SK-N-SH treated with all-trans-retinoic acid at 6 μM for 48 hours (cell line): ENCODE measurements around the gene RAB31.

Experiments
- ARNTL ChIP-seq: fragments of 450-650 bp; formaldehyde crosslinking; IDR thresholded peaks from 2 replicates; pipeline ENCODE4 v1.5.0; 2020; ENCODE audit warnings: low read depth, mild to moderate bottlenecking, moderate library complexity, borderline replicate concordance
- CSDC2 ChIP-seq: fragments of 250-450 bp; sonication (Bioruptor Pico); IDR thresholded peaks from 2 replicates; pipeline ENCODE4 v1.5.0; 2020; ENCODE audit warnings: mild to moderate bottlenecking, moderate library complexity
- ESRRG ChIP-seq: fragments of 250-450 bp; sonication (Bioruptor Pico); IDR thresholded peaks from 2 replicates; pipeline ENCODE4 v1.6.1; 2021; ENCODE audit warnings: mild to moderate bottlenecking
- ISL1 ChIP-seq: fragments of 250-450 bp; sonication (Bioruptor Pico); IDR thresholded peaks from 2 replicates; pipeline ENCODE4 v2.1.2; 2022; ENCODE audit warnings: mild to moderate bottlenecking, moderate library complexity
- OSR1 ChIP-seq: fragments of 250-450 bp; sonication (Bioruptor Pico); IDR thresholded peaks from 2 replicates; pipeline ENCODE4 v1.8.0; 2022; ENCODE audit warnings: moderate library complexity, mild to moderate bottlenecking, inconsistent platforms
- PATZ1 ChIP-seq: fragments of 250-450 bp; sonication (Bioruptor Pico); IDR thresholded peaks from 2 replicates; pipeline ENCODE4 v1.8.0; 2020; ENCODE audit warnings: mild to moderate bottlenecking, moderate library complexity, borderline replicate concordance
- POU6F1 ChIP-seq: fragments of 250-450 bp; sonication (Bioruptor Pico); IDR thresholded peaks from 2 replicates; pipeline ENCODE4 v1.8.0; 2021; ENCODE audit warnings: low read depth, mild to moderate bottlenecking, moderate library complexity, borderline replicate concordance
- PPARA ChIP-seq: fragments of 250-450 bp; sonication (Bioruptor Pico); IDR thresholded peaks from 2 replicates; pipeline ENCODE4 v1.5.0; 2020; ENCODE audit warnings: mild to moderate bottlenecking, borderline replicate concordance
- RARB ChIP-seq: fragments of 250-450 bp; sonication (Bioruptor Pico); IDR thresholded peaks from 2 replicates; pipeline ENCODE4 v1.8.0; 2021; ENCODE audit warnings: mild to moderate bottlenecking, moderate library complexity
- ZNF565 ChIP-seq: fragments of 450-650 bp; formaldehyde crosslinking; conservative IDR thresholded peaks from 2 replicates; pipeline ENCODE4 v1.5.0; 2020; ENCODE audit warnings: low read depth, mild to moderate bottlenecking, moderate library complexity
- ZNF8 ChIP-seq: fragments of 450-650 bp; formaldehyde crosslinking; IDR thresholded peaks from 2 replicates; pipeline ENCODE4 v1.5.0; 2020; ENCODE audit warnings: mild to moderate bottlenecking, moderate library complexity

GRCh38 chr18:9704233-9705118 lies 3.6 kb upstream of the RAB31 start:
- no peak for TF ChIP-seq POU6F1
- no peak for TF ChIP-seq RARB
- TF ChIP-seq ZNF565: no peak
- TF ChIP-seq CSDC2 (CRISPR knock-in tag): no peak
- no peak for TF ChIP-seq PATZ1
- TF ChIP-seq ESRRG (CRISPR knock-in tag): no peak
- no peak for TF ChIP-seq OSR1 (CRISPR knock-in tag)
- no peak for TF ChIP-seq ARNTL (CRISPR knock-in tag)
- TF ChIP-seq PPARA (CRISPR knock-in tag): no peak
- TF ChIP-seq ZNF8 (CRISPR knock-in tag): no peak
- TF ChIP-seq ISL1 (CRISPR knock-in tag): no peak
